H1 (cell line): Measurements from ENCODE around the gene C2CD3. TPM values are rescaled to one million over a fixed set of nuclear protein-coding genes. Genes with fewer than 3 reads are reported as not detected.

Source experiments
- CTCF ChIA-PET: fragments of 300-600 bp; sonication (Branson Sonifier 250); formaldehyde crosslinking; loops from one replicate; lab custom pipeline; 2021; ENCODE audit not compliant: partially characterized antibody; lab: Charles Lee
- POLR2A ChIA-PET: fragments of 300-600 bp; sonication (Branson Sonifier 250); formaldehyde crosslinking; loops from one replicate; lab custom pipeline; 2021; ENCODE audit warnings: inconsistent platforms; ENCODE audit not compliant: partially characterized antibody; lab: Charles Lee
- DNase-seq, 2 experiments: peaks; one replicate each; pipeline versions ENCODE4 v3.0.0 to v3.0.0-alpha.2; 2010 to 2022; ENCODE audit warnings: low spot score in 2 of 2, low read depth in 1 of 2, mixed read lengths in 1 of 2
- FAIRE-seq: peaks from 2 replicates; lab custom pipeline; 2011; peaks lifted over from hg19 to GRCh38; lab: Jason Lieb, UNC
- H2AFZ ChIP-seq: 2 replicates; pipeline ENCODE4 v1.8.1; 2012; ENCODE audit warnings: low read length, inconsistent platforms
- H2AK5ac ChIP-seq: 2 replicates; pipeline ENCODE4 v1.6.1; 2013; ENCODE audit warnings: low read depth, low read length
- H2BK120ac ChIP-seq: replicated peaks from 2 replicates; pipeline ENCODE3; 2013; ENCODE audit warnings: low read depth, low read length, inconsistent platforms
- H2BK12ac ChIP-seq: 2 replicates; pipeline ENCODE4 v1.6.1; 2013; ENCODE audit warnings: low read depth, low read length
- H2BK15ac ChIP-seq: 2 replicates; pipeline ENCODE4 v1.6.1; 2013; ENCODE audit warnings: low read length
- H2BK20ac ChIP-seq: 2 replicates; pipeline ENCODE4 v1.6.1; 2013; ENCODE audit warnings: low read length
- H2BK5ac ChIP-seq: 2 replicates; pipeline ENCODE4 v1.6.1; 2013; ENCODE audit warnings: low read depth, low read length
- H3K14ac ChIP-seq: 2 replicates; pipeline ENCODE4 v1.6.1; 2013; ENCODE audit warnings: inconsistent platforms; ENCODE audit not compliant: insufficient read length
- H3K18ac ChIP-seq: 2 replicates; pipeline ENCODE4 v1.6.1; 2013; ENCODE audit warnings: low read length; ENCODE audit errors: extremely low read depth
- H3K23ac ChIP-seq: 2 replicates; pipeline ENCODE4 v1.6.1; 2013; ENCODE audit warnings: inconsistent platforms; ENCODE audit not compliant: insufficient read length
- H3K23me2 ChIP-seq: 2 replicates; pipeline ENCODE4 v1.6.1; 2013; ENCODE audit warnings: low read depth, low read length
- H3K27ac ChIP-seq: 2 replicates; pipeline ENCODE4 v1.6.1; 2011; ENCODE audit warnings: low read depth, low read length, inconsistent platforms
- H3K27me3 ChIP-seq, 4 experiments: replicated peaks in 1 of 4; 1 replicate in 1 of 4; 2 replicates in 3 of 4; pipeline versions ENCODE4 v1.6.1 to v1.8.1; 2011 to 2013; ENCODE audit warnings: low read length in 3 of 4, mild to moderate bottlenecking in 3 of 4, inconsistent platforms in 2 of 4, mixed read lengths in 2 of 4, moderate library complexity in 1 of 4; ENCODE audit not compliant: control insufficient read depth in 3 of 4, insufficient read depth in 3 of 4; ENCODE audit errors: extremely low read depth in 1 of 4
- H3K36me3 ChIP-seq, 4 experiments: 2 replicates each; pipeline versions ENCODE4 v1.6.1 to v1.8.1; 2011 to 2013; ENCODE audit warnings: mild to moderate bottlenecking in 4 of 4, low read length in 3 of 4, moderate library complexity in 2 of 4, control low read depth in 1 of 4, inconsistent platforms in 1 of 4; ENCODE audit not compliant: insufficient read depth in 4 of 4, control insufficient read depth in 2 of 4
- H3K4ac ChIP-seq: replicated peaks from 2 replicates; pipeline ENCODE3; 2013; ENCODE audit warnings: low read length, low read depth, mixed read lengths, inconsistent platforms; ENCODE audit not compliant: insufficient read length
- H3K4me1 ChIP-seq, 4 experiments: replicated peaks in 1 of 4; 1 replicate in 1 of 4; 2 replicates in 3 of 4; pipeline versions ENCODE4 v1.6.1 to v1.8.1; 2011 to 2013; ENCODE audit warnings: low read length in 3 of 4, inconsistent platforms in 2 of 4, mixed read lengths in 1 of 4; ENCODE audit not compliant: insufficient read depth in 4 of 4, control insufficient read depth in 3 of 4
- H3K4me2 ChIP-seq, 2 experiments: 2 replicates each; pipeline versions ENCODE4 v1.6.1 to v1.8.1; 2011 to 2013; ENCODE audit warnings: low read depth in 2 of 2, low read length in 2 of 2, control low read depth in 1 of 2, inconsistent platforms in 1 of 2, mild to moderate bottlenecking in 1 of 2; ENCODE audit not compliant: insufficient read depth in 1 of 2
- H3K4me3 ChIP-seq, 4 experiments: fragments of 200-600, 300-600 bp in 1 of 4; sonication (generic), shearing (Covaris generic), sonication (Bioruptor Twin) in 1 of 4; 2 replicates each; pipeline versions ENCODE4 v1.5.1 to v1.8.1; 2011 to 2016; ENCODE audit warnings: low read length in 4 of 4, low read depth in 3 of 4, control low read depth in 2 of 4, inconsistent platforms in 2 of 4, mild to moderate bottlenecking in 2 of 4, mixed read lengths in 1 of 4, moderate library complexity in 1 of 4; ENCODE audit not compliant: insufficient read depth in 2 of 4; ENCODE audit errors: extremely low read depth in 1 of 4
- H3K56ac ChIP-seq: replicated peaks from 2 replicates; pipeline ENCODE3; 2013; ENCODE audit warnings: low read depth, mild to moderate bottlenecking, mixed read lengths, low read length, inconsistent platforms; ENCODE audit not compliant: insufficient read length
- H3K79me1 ChIP-seq: 2 replicates; pipeline ENCODE4 v1.6.1; 2013; ENCODE audit warnings: low read depth, low read length, control low read depth
- H3K79me2 ChIP-seq, 2 experiments: 2 replicates each; pipeline versions ENCODE4 v1.6.1 to v1.8.1; 2012 to 2013; ENCODE audit warnings: low read length in 2 of 2, mild to moderate bottlenecking in 2 of 2, inconsistent platforms in 1 of 2; ENCODE audit not compliant: insufficient read depth in 2 of 2, control insufficient read depth in 1 of 2
- H3K9ac ChIP-seq, 4 experiments: replicated peaks in 1 of 4; 1 replicate in 1 of 4; 2 replicates in 3 of 4; pipeline versions ENCODE4 v1.6.1 to v1.8.1; 2011 to 2013; ENCODE audit warnings: low read depth in 3 of 4, low read length in 3 of 4, control low read depth in 2 of 4, mild to moderate bottlenecking in 2 of 4, moderate library complexity in 2 of 4, inconsistent platforms in 1 of 4; ENCODE audit errors: extremely low read depth in 1 of 4
- H3K9me3 ChIP-seq, 2 experiments: 2 replicates each; pipeline versions ENCODE4 v1.6.1 to v1.8.1; 2012 to 2013; ENCODE audit warnings: mild to moderate bottlenecking in 2 of 2, moderate library complexity in 2 of 2, control low read depth in 1 of 2, inconsistent platforms in 1 of 2, low read depth in 1 of 2, low read length in 1 of 2, mixed read lengths in 1 of 2; ENCODE audit not compliant: insufficient read depth in 2 of 2
- H4K20me1 ChIP-seq, 2 experiments: replicated peaks in 1 of 2; 2 replicates each; pipeline versions ENCODE3 to v1.8.1; 2011 to 2013; ENCODE audit warnings: inconsistent platforms in 2 of 2, low read length in 2 of 2, mild to moderate bottlenecking in 1 of 2; ENCODE audit not compliant: insufficient read depth in 2 of 2, control insufficient read depth in 1 of 2
- H4K5ac ChIP-seq: 2 replicates; pipeline ENCODE4 v1.6.1; 2013; ENCODE audit warnings: low read length, low read depth, mixed read lengths, inconsistent platforms; ENCODE audit not compliant: insufficient read length
- H4K8ac ChIP-seq: 2 replicates; pipeline ENCODE4 v1.8.0; 2013; ENCODE audit warnings: mild to moderate bottlenecking, moderate library complexity, low read length, inconsistent platforms; ENCODE audit not compliant: insufficient read depth; ENCODE audit errors: extremely low read depth
- H4K91ac ChIP-seq: replicated peaks from 2 replicates; pipeline ENCODE3; 2013; ENCODE audit warnings: low read length, mixed read lengths, inconsistent platforms; ENCODE audit not compliant: insufficient read length
- BACH1 ChIP-seq: IDR thresholded peaks from 2 replicates; pipeline ENCODE4 v1.6.1; 2012; ENCODE audit warnings: low read length, improper control_type of control experiment
- CHD2 ChIP-seq: IDR thresholded peaks from 2 replicates; pipeline ENCODE4 v1.6.1; 2012; ENCODE audit warnings: low read length, improper control_type of control experiment
- CREB1 ChIP-seq: IDR thresholded peaks from 2 replicates; pipeline ENCODE4 v1.6.1; 2012; ENCODE audit warnings: inconsistent platforms
- GABPA ChIP-seq: IDR thresholded peaks from 2 replicates; pipeline ENCODE4 v1.6.1; 2011; ENCODE audit warnings: mild to moderate bottlenecking, low read length, moderate library complexity, borderline replicate concordance; ENCODE audit not compliant: insufficient read depth
- JUN ChIP-seq: IDR thresholded peaks from 2 replicates; pipeline ENCODE4 v1.6.1; 2011; ENCODE audit warnings: low read depth, mild to moderate bottlenecking, improper control_type of control experiment, low read length
- MAFK ChIP-seq: IDR thresholded peaks from 2 replicates; pipeline ENCODE4 v1.6.1; 2012; ENCODE audit warnings: low read depth, mild to moderate bottlenecking, improper control_type of control experiment, low read length
- NRF1 ChIP-seq: IDR thresholded peaks from 2 replicates; pipeline ENCODE4 v1.6.1; 2011; ENCODE audit warnings: mild to moderate bottlenecking, low read depth, low read length, improper control_type of control experiment
- RFX5 ChIP-seq: IDR thresholded peaks from 2 replicates; pipeline ENCODE4 v1.6.1; 2011; ENCODE audit warnings: low read depth, low read length, improper control_type of control experiment, borderline replicate concordance
- SRF ChIP-seq: IDR thresholded peaks from 2 replicates; pipeline ENCODE4 v1.6.1; 2011; ENCODE audit warnings: mild to moderate bottlenecking, low read depth, low read length, moderate library complexity
- TEAD4 ChIP-seq: IDR thresholded peaks from 2 replicates; pipeline ENCODE4 v1.6.1; 2012; ENCODE audit warnings: low read depth, low read length, inconsistent platforms, mixed read lengths
- USF2 ChIP-seq: IDR thresholded peaks from 2 replicates; pipeline ENCODE4 v1.6.1; 2011; ENCODE audit warnings: low read length, improper control_type of control experiment
- YY1 ChIP-seq: IDR thresholded peaks from 2 replicates; pipeline ENCODE4 v1.6.1; 2011; ENCODE audit warnings: low read depth, mild to moderate bottlenecking, low read length
- WGBS, 2 experiments: shearing (Covaris generic) in 1 of 2; methylation state at CpG; one replicate each; pipeline versions ENCODE4 v1.1.6 to v1.1.7; 2013 to 2015; ENCODE audit warnings: low lambda C conversion rate in 2 of 2, mixed read lengths in 2 of 2, inconsistent platforms in 1 of 2, low coverage in 1 of 2, missing lambda C conversion rate in 1 of 2; ENCODE audit not compliant: insufficient replicate concordance in 2 of 2, insufficient coverage in 1 of 2, insufficient read length in 1 of 2; ENCODE audit errors: extremely low coverage in 1 of 2, missing lambda C conversion rate in 1 of 2; 5-methylcytosine and 5-hydroxymethylcytosine counted together
- polyA plus RNA-seq, 7 experiments: library from polyadenylated mRNA; depleted of rRNA in 3 of 7; stranded (reverse) in 5 of 7; unstranded in 2 of 7; fragments of >200 nt in 5 of 7; fragments of 200-250 nt in 2 of 7; gene quantifications; 1 replicate in 5 of 7; 2 replicates in 1 of 7; 4 replicates in 1 of 7; pipeline versions ENCODE4 v1.2.1 to v1.2.3, GENCODE V29; 2011 to 2013; ENCODE audit warnings: missing spikeins in 2 of 7, mixed read lengths in 2 of 7
- total RNA-seq: library from RNA; stranded (reverse); fragmentation: NEBNext Ultra II Directional; extraction: Animal tissue kit (Norgen Biotek cat#: 25700); gene quantifications from 2 replicates; pipeline ENCODE4 v1.2.1, GENCODE V29; 2021
- TF ChIP-seq, protein P1 (sequence below): IDR thresholded peaks from 2 replicates; pipeline ENCODE4 v1.6.1; 2012; ENCODE audit warnings: inconsistent platforms
- TF ChIP-seq, protein P2 (sequence below): IDR thresholded peaks from 2 replicates; pipeline ENCODE4 v1.6.1; 2011; ENCODE audit warnings: low read depth, mild to moderate bottlenecking, low read length; ENCODE audit not compliant: insufficient read depth

C2CD3 gene
- total and polyA plus RNA-seq, 2 of the 8 experiments (the other 6 are each of a cell fraction or from before 2014, with no cell fraction given): 11.0 to 29.1 TPM

GRCh38 chr11:74091549-74091948 is 79.3 kb downstream of the C2CD3 start:
- H3K9me3 ChIP-seq: no peaks in the 10 kb centered on the region
- H3K56ac ChIP-seq: no peak overlapping the region
- no peak overlapping the region for H3K9ac ChIP-seq
- H2BK5ac ChIP-seq: no peak overlapping the region
- no peak overlapping the region for H3K4ac ChIP-seq
- H3K36me3 ChIP-seq: peaks cover 2 to 29% (median 15%) of the 10 kb centered on the region in 4 experiments; a peak in 7 of 8 replicates
- no peak overlapping the region for H3K23ac ChIP-seq
- no peaks in the 10 kb centered on the region for H4K20me1 ChIP-seq
- FAIRE-seq (no peak), DNase-seq (no peak)
- H3K23me2 ChIP-seq: no peaks in the 10 kb centered on the region
- no peak overlapping the region for H3K27ac ChIP-seq
- no peak overlapping the region for H3K4me3 ChIP-seq
- H4K5ac ChIP-seq: no peak overlapping the region
- no peak overlapping the region for H4K91ac ChIP-seq
- ChIA-PET CTCF (interaction anchor here (0.7 kb wide), 1 partner anchor 555 kb away, joined by 3 read pairs; no protein-coding TSS in a partner anchor), POLR2A (no interaction called here)
- H3K4me2 ChIP-seq: no peak overlapping the region
- no peak overlapping the region for H3K18ac ChIP-seq
- H3K79me1 ChIP-seq: no peaks in the 10 kb centered on the region
- H2AK5ac ChIP-seq: no peak overlapping the region
- H2BK20ac ChIP-seq: no peak overlapping the region
- no peak overlapping the region for H2BK120ac ChIP-seq
- no peak overlapping the region for H2BK15ac ChIP-seq
- H3K27me3 ChIP-seq: peaks cover 0 to 1% (median 0%) of the 10 kb centered on the region in 4 experiments; a peak in 1 of 7 replicates
- H3K14ac ChIP-seq: no peak overlapping the region
- no peak overlapping the region for H4K8ac ChIP-seq
- no peak overlapping the region for H2AFZ ChIP-seq
- H3K79me2 ChIP-seq: no peaks in the 10 kb centered on the region
- H2BK12ac ChIP-seq: no peak overlapping the region
- H3K4me1 ChIP-seq: no peaks in the 10 kb centered on the region
- 86% methylated on average over 1 of the region's 1 CpG; no CpG with 5 or more reads in 1 of the 2 experiments for WGBS, 2 experiments
- TF ChIP-seq CHD2: no peak
- TF ChIP-seq CREB1: no peak
- TF ChIP-seq RFX5: no peak
- TF ChIP-seq MAFK: no peak
- no peak for TF ChIP-seq NRF1
- TF ChIP-seq BACH1: no peak
- TF ChIP-seq USF2: no peak
- TF ChIP-seq JUN: no peak
- no peak for TF ChIP-seq SRF
- TF ChIP-seq, protein P1, sequence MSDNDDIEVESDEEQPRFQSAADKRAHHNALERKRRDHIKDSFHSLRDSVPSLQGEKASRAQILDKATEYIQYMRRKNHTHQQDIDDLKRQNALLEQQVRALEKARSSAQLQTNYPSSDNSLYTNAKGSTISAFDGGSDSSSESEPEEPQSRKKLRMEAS: no peak
- no peak for TF ChIP-seq YY1
- no peak for TF ChIP-seq TEAD4
- no peak for TF ChIP-seq GABPA
- TF ChIP-seq, protein P2, sequence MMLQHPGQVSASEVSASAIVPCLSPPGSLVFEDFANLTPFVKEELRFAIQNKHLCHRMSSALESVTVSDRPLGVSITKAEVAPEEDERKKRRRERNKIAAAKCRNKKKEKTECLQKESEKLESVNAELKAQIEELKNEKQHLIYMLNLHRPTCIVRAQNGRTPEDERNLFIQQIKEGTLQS: no peak
